Epithelial cell of prostate (primary cell): ENCODE data around the gene SRSF11.
"Not testable (repeated sequence)": the region's sequence is repeated elsewhere in the genome, so short reads cannot be mapped to it uniquely, and the experiment has no call there.

Experiments used
- DNase-seq: peaks from one replicate; pipeline ENCODE4 v3.0.0-alpha.2; 2011; ENCODE audit warnings: low read depth, low spot score
- H3K27ac ChIP-seq: fragments of 450-650 bp; 2 replicates; pipeline ENCODE4 v1.5.1; 2017; ENCODE audit warnings: mild to moderate bottlenecking

SRSF11 gene

GRCh38 chr1:70221238-70222121 lies at the start of gene SRSF11:
TSS of gene SRSF11 (plus strand) at chr1:70221380. CDS start at chr1:70221637, 257 bp downstream.
- peak; percentile 58 for DNase-seq

GRCh38 chr1:70171512-70171911 lies 49.7 kb upstream of the SRSF11 start:
- DNase-seq = no peak
- no peak overlapping the region for H3K27ac ChIP-seq

More at GRCh38 chr1:70221238-70222121, at the start of gene SRSF11:
- H3K27ac ChIP-seq = peak within 1 kb of the TSS; percentile 94

- not testable (repeated sequence) for DNase-seq, H3K27ac ChIP-seq
Measured at GRCh38 chr1:70185181-70185580, 36.0 kb upstream of the SRSF11 start.

GRCh38 chr1:70188522-70188921 lies 32.7 kb upstream of the SRSF11 start:
- H3K27ac ChIP-seq = no peak overlapping the region
- no peak for DNase-seq

GRCh38 chr1:70190180-70190579 lies 31.0 kb upstream of the SRSF11 start:
- DNase-seq = no peak

GRCh38 chr1:70192446-70192845 lies 28.7 kb upstream of the SRSF11 start:
- H3K27ac ChIP-seq, DNase-seq: not testable (repeated sequence)

More at GRCh38 chr1:70190180-70190579, 31.0 kb upstream of the SRSF11 start:
- H3K27ac ChIP-seq = no peak overlapping the region

- no peak for DNase-seq
- no peak overlapping the region for H3K27ac ChIP-seq
Measured at GRCh38 chr1:70194601-70195000, 26.6 kb upstream of the SRSF11 start.

GRCh38 chr1:70195342-70195741 lies 25.8 kb upstream of the SRSF11 start:
- DNase-seq = no peak
- H3K27ac ChIP-seq = no peak overlapping the region

GRCh38 chr1:70196333-70196732 lies 24.8 kb upstream of the SRSF11 start:
- DNase-seq = no peak
- no peak overlapping the region for H3K27ac ChIP-seq

GRCh38 chr1:70200065-70200464 lies 21.1 kb upstream of the SRSF11 start:
- H3K27ac ChIP-seq = no peak overlapping the region
- DNase-seq = no peak

GRCh38 chr1:70202173-70202758 lies 18.9 kb upstream of the SRSF11 start:
- no peak overlapping the region for H3K27ac ChIP-seq

GRCh38 chr1:70204139-70204538 lies 17.0 kb upstream of the SRSF11 start:
- no peak overlapping the region for H3K27ac ChIP-seq
- no peak for DNase-seq

More at GRCh38 chr1:70202173-70202758, 18.9 kb upstream of the SRSF11 start:
- DNase-seq = no peak

GRCh38 chr1:70204600-70204999 lies 16.6 kb upstream of the SRSF11 start:
- H3K27ac ChIP-seq = peak overlapping the region; percentile 78
- DNase-seq = no peak

GRCh38 chr1:70205071-70205433 lies 16.1 kb upstream of the SRSF11 start:
- no peak for DNase-seq
- H3K27ac ChIP-seq = peak overlapping the region; percentile 78

- DNase-seq = peak; percentile 75
- peak within 1 kb of the TSS; percentile 78 for H3K27ac ChIP-seq
Measured at GRCh38 chr1:70205434-70206118, 15.6 kb upstream of the SRSF11 start, which contains the start of gene LRRC40. TSS of gene LRRC40 (minus strand) at chr1:70205579. CDS start at chr1:70205540, 39 bp downstream.

GRCh38 chr1:70206833-70207232 lies 14.3 kb upstream of the SRSF11 start:
- H3K27ac ChIP-seq = not testable (repeated sequence)

GRCh38 chr1:70207492-70207891 lies 13.7 kb upstream of the SRSF11 start:
- H3K27ac ChIP-seq = no peak overlapping the region
- no peak for DNase-seq

More at GRCh38 chr1:70206833-70207232, 14.3 kb upstream of the SRSF11 start:
- DNase-seq = not testable (repeated sequence)

GRCh38 chr1:70208292-70208691 lies 12.9 kb upstream of the SRSF11 start:
- H3K27ac ChIP-seq = no peak overlapping the region
- no peak for DNase-seq

GRCh38 chr1:70210820-70211219 lies 10.4 kb upstream of the SRSF11 start:
- no peak for DNase-seq
- H3K27ac ChIP-seq = no peak overlapping the region

- DNase-seq = no peak
- H3K27ac ChIP-seq = no peak overlapping the region
Measured at GRCh38 chr1:70211541-70211940, 9.6 kb upstream of the SRSF11 start.

GRCh38 chr1:70220015-70220414 lies 1.2 kb upstream of the SRSF11 start:
- DNase-seq = no peak
- H3K27ac ChIP-seq = peak overlapping the region; percentile 94
